Stromal cell of bone marrow (primary cell): Measurements from ENCODE around the gene PDXP.
"Not testable (repeated sequence)": the region's sequence is repeated elsewhere in the genome, so short reads cannot be mapped to it uniquely, and the experiment has no call there.

ENCODE experiments used
- DNase-seq: peaks from one replicate; pipeline ENCODE4 v3.0.0-alpha.2; 2012; ENCODE audit warnings: low read depth

PDXP gene

GRCh38 chr22:37647928-37648327, 10.6 kb upstream of the PDXP start:
- no peak for DNase-seq

- no peak for DNase-seq
These were observed 7.9 kb upstream of the PDXP start for GRCh38 chr22:37650463-37651136.

- DNase-seq: no peak
These were observed 3.8 kb upstream of the PDXP start for GRCh38 chr22:37654563-37655251.

GRCh38 chr22:37655252-37655563, 3.3 kb upstream of the PDXP start:
- DNase-seq: no peak

- not testable (repeated sequence) for DNase-seq
These were observed 1.9 kb upstream of the PDXP start for GRCh38 chr22:37656583-37656982.

GRCh38 chr22:37657590-37658132, 862 bp upstream of the PDXP start:
- no peak for DNase-seq

GRCh38 chr22:37659066-37659896, 758 bp downstream of the PDXP start:
- DNase-seq: no peak

- no peak for DNase-seq
These were observed 1.6 kb downstream of the PDXP start for GRCh38 chr22:37659897-37660708.

GRCh38 chr22:37660709-37661045, 2.2 kb downstream of the PDXP start:
- no peak for DNase-seq

- no peak for DNase-seq
These were observed 2.8 kb downstream of the PDXP start for GRCh38 chr22:37661160-37661924.

- no peak for DNase-seq
These were observed 3.5 kb downstream of the PDXP start for GRCh38 chr22:37662039-37662438.

- no peak for DNase-seq
These were observed 5.1 kb downstream of the PDXP start for GRCh38 chr22:37663521-37664140.

- no peak for DNase-seq
These were observed 6.0 kb downstream of the PDXP start for GRCh38 chr22:37664249-37665101.

- DNase-seq: no peak
These were observed 7.0 kb downstream of the PDXP start for GRCh38 chr22:37665487-37665886.

- DNase-seq: no peak
These were observed 11.1 kb downstream of the PDXP start for GRCh38 chr22:37669586-37669985.

GRCh38 chr22:37672206-37672919, 13.8 kb downstream of the PDXP start:
- no peak for DNase-seq

- DNase-seq: no peak
These were observed 14.5 kb downstream of the PDXP start for GRCh38 chr22:37672920-37673455.

- no peak for DNase-seq
These were observed 15.7 kb downstream of the PDXP start for GRCh38 chr22:37674248-37674647.
